Measurements from ENCODE around the gene SLIT3. TPM values are rescaled to one million over a fixed set of nuclear protein-coding genes. Genes with fewer than 3 reads are reported as not detected.

Gene SLIT3
- total RNA-seq, 1 donor from 2014 or later: 7.4 TPM

DNA sequence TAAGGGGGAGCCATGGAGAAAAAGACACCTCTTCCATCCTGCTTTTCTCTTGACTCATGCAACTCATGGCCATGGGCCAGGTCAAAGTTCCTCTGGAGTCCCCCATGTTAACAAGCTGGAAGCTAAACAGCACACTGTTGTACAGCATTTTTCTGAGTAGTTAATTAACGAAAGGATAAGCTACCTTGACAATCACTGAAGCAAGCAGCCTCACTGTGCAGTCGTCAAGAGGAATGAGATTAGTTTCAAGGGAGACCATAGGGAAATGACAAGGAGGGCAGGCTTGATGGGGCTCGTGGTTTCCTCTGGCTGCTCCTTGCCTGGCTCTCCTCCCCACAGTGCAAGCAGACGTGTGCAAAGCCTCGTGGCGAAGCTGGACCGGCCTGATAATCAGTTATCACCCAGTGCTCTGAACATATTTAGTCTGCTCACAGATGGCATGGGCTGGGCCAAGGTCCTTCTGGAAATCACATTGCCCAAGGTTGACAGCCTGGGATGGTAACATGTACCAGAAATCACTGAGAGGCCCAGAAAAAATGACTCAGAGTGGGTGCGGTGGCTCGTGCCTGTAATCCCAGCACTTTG lies 209.5 kb downstream of the SLIT3 start:
- no peak for DNase-seq (ENCODE audit: extremely low read depth, low read depth, low spot score)

DNA sequence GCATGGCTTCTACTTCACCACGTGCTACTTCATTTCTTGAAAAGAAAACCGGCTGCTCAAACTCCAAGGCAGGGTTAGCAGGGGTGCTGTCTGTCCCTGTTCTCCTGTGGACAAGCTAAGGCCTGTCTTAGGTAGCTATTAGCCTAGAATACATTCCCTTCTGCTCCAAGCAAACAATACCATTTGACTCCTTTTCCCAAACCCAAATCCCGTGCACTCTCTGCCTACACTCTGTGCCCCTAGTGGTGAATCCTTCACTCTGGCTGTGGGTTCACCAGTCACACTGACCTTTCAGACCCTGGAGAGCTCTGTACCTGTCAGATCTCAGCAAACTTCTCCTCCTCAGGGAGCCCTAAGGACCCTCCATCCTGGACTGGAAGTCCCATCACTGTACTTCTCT lies 211.6 kb downstream of the SLIT3 start:
- DNase-seq (ENCODE audit: extremely low read depth, low read depth, low spot score): no peak

DNA sequence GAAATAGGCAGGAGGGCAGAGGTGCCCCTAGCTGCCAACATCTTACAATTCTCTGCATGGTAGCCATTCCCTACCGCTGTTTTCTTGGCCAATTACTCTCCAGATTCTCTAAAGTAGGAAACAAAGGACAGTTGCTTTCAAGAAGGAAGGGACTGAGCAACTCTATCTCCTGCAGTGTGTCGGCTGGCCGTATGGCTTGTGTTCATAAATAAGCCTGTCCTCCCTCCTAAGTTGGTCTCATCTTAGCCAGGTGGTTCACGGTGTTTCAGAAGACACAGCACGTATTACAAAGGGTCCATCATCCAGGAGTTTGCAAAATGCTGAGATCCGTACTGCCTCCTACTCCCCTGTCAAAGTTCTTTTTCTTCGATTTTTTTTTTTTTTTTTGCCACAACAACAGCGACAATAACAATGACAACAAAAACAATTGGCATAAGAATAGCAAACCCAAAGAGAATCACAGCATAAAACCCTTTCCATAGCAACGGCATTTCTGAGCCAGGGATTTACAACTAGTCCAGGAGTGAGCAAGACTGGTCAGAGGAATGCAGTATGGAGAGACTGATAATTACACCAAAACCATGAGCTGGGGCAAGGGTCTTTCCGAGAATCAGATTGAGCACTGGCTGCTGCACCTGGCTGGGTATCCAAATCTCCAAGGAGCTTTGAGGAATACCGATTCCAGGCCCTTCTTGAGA lies 212.8 kb downstream of the SLIT3 start:
- DNase-seq (ENCODE audit: extremely low read depth, low read depth, low spot score): no peak

DNA sequence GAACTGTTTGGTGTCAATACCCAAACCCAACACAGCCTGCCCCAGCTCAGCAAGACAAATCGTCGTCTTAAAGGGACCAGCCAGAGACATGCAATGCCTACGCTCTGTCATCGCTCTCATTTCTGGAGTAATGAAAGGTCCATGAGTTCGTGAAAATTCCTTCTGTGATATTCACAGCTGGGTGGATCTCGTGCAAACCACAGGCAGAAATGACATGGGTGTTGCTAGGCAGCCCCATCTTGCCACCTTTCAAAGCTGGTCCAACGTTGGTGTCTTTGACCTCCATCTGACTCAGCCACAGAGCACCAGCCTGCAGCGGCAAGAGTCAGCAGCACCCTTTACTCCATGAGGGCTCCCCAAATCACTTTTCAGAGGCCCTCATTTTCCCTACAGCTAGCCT lies 215.3 kb downstream of the SLIT3 start:
- DNase-seq (ENCODE audit: extremely low read depth, low read depth, low spot score): no peak

DNA sequence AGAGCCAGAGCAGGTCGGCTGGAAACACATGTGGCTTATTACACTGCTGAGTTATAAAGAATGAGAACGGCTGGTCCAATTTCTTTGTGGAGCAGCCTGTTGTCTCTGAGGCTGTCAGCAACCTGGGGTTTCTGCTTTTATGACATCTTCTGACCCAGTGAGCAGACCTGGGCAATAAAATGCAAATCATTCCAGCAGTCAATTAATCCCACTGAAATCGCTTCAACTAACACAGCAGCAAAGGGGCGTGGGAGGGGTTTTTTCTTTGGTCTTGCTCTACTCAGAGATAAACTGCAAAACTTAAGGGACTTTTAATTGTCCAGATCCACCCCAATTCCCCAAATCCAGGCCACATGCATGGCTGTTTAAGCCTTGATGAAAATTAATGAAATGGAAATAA lies 215.7 kb downstream of the SLIT3 start:
- DNase-seq (ENCODE audit: extremely low read depth, low read depth, low spot score): no peak

DNA sequence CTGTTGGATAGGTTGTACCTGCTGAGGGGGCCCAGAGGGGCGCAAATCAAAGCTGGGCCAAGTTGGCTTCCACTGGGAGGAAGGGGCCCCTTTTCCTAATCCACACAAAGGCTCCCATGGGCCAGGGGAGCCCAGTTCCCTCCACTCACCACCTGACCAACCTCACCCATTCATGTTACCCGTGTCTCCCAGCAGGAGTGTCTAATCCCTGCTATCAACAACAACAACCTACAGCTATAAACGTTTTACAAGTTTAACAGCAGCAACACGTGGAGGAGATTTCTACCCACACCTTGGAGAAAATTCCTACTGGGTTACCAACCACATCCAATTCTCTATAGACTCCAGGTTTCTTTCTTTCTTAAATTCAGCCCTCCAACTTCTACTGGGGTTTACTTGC lies 216.2 kb downstream of the SLIT3 start:
- DNase-seq (ENCODE audit: extremely low read depth, low read depth, low spot score): no peak

DNA sequence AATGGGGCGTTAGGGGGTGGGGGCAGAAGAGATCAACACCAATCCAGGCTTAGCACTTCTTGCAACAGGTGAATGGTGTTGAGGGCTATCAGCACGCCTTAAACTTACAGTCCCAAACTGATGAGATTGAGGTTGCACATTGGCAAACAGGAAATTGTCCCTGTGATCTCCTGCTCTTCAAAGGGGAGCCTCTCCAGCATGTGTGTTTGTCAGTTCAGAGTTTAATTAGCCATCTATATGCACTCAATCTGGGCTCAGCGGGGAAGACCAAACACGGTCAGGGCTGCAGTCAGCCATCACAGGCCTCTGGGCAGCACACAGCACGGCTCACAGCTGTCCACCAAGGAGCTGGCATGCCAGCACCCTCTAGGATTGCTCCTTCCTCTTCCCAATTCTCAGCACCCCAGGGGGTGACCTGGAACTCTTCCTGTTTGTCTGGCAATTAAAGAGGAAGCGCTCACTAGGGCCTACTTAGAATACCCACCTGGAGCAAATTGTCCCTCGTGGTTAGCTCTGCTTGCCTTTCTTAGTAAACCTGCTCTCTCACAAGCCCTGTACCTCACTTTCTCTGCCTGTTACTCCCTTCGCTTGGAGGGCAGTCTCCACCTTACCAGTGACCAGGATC lies 217.4 kb downstream of the SLIT3 start:
- DNase-seq (ENCODE audit: extremely low read depth, low read depth, low spot score): no peak

DNA sequence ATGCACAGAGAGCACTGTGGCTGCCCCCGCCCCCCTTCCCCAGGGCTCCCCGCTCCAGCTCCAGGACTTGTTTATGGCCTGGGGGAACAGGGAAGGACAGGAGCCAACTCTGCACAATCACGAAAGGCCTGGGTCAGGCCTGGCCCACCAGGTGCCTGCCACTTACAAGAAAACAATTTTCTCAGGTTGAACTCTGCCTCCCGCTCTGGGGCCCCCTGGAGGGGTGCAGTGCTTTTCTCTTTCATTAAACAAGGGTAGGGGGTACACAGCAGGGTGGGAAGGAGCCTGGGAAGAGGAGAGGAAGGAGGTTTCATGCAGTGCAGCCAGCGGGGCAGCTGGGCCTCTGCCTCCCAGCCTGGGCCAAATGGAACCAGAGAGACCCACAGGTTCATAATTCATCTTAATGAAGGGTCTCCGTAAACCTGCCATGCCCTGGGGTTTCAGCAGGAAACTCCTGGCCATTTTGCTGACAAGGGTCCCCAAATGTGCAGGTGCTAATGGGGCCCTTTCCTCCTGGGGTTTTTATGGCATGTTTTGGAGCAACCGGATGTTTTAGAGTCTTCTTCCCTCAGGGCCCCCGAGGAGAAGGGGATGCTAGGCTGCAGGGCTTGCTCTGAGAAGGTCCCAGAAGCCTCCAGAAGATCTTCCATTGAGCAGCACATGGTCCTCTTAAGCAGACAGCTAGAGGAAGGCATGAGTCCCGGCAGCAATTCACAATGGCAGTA lies 219.8 kb downstream of the SLIT3 start:
- DNase-seq (ENCODE audit: extremely low read depth, low read depth, low spot score): no peak

DNA sequence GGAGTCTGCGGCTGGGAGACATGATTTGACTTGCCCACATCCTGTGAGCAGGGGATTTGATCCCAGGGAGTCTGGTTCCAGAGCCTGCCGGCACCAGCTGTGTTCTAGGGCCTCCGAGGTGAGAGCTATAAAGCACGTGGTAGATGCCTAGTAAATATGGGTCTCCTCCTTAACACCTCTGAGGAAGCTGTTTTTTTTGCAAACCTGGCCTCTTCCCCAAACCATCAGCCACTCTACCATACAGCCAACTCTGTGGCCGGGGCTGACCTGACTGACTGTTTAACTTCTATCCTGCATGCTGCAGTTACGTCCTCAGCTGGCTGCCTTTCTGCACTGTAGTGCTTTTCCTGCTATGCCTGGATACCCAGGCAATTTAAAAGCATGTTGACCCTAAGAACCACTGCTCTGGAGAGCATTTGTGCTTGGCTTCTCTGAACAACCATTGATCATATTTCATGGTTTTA lies 220.5 kb downstream of the SLIT3 start:
- no peak for DNase-seq (ENCODE audit: extremely low read depth, low read depth, low spot score)

DNA sequence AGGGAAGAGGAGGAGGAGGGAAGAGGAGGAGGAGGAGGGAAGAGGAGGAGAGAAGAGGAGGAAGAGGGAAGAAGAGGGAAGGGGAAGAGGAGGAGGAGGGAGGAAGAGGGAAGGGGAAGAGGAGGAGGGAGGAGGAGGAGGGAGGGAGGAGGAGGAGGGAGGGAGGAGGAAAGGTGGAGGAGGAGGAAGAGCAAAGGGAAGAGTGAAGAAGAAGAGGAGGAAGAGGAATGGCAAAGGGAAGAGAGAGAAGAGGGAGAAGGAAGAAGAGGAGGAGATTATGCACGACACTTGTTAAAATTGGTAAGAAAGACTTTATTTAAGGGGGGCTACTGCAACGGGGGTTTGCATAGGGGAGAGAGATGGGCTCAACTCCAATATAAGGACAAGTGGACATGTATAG lies 221.2 kb downstream of the SLIT3 start:
- no peak for DNase-seq (ENCODE audit: extremely low read depth, low read depth, low spot score)

DNA sequence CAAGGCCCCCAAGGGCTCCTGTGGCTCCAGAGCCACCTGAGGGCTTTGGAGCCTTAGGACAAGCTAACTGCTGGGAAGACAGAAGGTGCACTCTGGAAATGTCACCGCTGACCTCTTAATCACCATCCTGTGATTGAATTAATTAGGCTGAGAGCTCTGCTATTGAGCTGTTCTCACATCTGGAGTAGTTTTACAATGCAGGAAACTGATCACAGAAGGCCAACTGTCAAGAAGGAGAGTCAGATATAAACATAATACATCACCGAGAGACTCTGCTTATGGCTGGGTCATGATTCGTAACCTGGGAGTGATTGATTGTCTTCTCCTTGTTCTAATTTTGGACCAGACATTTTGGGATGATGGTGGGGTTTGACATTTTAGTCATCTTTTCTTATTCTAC lies 226.1 kb downstream of the SLIT3 start:
- DNase-seq (ENCODE audit: extremely low read depth, low read depth, low spot score): no peak

DNA sequence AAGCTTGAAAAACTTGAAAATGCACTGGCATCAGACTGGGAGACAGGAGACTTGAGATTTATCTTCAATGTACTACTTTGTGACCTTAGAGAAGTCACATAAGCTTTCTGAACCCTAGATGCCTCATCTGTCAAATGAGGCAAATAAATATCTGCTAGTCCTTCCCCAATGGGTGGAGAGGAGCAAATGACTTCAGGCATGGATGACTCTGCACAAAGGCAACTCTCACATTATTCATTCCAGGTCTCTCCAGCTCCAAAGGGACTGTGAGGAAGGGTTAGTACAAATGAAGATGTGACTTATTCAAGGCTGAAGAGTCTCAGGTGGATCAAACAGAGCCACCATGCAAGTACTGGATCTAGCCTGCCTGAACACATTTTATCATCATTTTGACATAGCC lies 228.7 kb downstream of the SLIT3 start:
- no peak for DNase-seq (ENCODE audit: extremely low read depth, low read depth, low spot score)

DNA sequence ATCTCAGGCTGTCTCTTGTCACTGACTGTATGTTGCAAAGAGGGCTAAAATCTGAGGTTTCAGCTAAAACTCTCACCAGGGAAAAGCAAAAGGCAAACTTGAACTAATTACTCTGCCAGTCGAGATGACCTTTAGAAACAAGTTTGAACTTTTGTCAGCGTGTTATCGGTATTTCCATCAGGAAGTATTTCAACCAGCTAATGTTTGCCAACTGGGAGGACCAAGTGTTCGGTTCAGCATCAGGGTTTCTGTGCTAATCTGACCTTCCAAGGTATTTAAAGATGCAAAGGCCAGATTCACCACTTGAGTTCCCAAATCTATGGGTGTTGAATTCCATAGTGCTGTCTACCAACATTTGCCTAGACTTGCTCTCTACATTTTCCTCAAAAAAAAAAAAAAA lies 230.5 kb downstream of the SLIT3 start:
- no peak for DNase-seq (ENCODE audit: extremely low read depth, low read depth, low spot score)

DNA sequence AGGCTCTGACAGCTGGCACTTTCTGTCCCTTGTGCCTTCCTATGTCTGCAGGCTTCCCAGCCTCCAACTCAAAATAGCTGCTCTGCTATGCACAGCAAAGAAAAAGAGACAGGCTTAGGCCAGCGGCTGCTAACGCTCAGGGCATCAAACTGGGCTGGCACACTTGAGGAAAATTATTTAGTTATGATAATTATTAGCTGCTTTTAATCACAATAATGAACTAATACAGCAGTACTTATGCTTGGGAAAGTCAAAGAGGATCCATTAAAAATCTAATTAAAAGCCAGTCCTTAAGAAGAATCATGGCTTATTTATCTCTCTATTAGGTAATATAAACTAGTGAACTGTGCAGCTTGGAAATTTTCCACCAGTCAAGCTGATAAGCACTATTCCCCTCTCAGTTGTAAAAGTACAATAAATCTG lies 233.2 kb downstream of the SLIT3 start:
- DNase-seq (ENCODE audit: extremely low read depth, low read depth, low spot score): no peak

DNA sequence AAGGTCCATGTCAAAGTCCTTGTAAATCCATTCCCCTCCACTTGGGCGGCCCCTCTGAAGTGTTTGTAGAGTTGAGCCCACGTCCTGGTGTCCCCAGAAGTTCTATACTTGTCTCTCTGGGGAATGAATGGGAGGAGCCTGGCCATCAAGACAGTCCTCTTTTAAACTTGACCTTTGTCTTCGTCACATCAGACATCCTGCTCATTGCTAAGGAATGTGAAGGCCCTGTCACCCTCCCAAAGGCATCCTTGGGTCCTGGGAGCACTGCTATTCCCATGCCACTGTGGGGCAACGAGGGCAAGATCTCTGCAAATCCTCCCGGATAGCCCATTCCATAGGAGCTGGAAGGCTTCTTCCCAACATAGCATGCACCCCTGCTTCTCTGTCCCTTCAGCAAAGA lies 235.5 kb downstream of the SLIT3 start:
- no peak for DNase-seq (ENCODE audit: extremely low read depth, low read depth, low spot score)

DNA sequence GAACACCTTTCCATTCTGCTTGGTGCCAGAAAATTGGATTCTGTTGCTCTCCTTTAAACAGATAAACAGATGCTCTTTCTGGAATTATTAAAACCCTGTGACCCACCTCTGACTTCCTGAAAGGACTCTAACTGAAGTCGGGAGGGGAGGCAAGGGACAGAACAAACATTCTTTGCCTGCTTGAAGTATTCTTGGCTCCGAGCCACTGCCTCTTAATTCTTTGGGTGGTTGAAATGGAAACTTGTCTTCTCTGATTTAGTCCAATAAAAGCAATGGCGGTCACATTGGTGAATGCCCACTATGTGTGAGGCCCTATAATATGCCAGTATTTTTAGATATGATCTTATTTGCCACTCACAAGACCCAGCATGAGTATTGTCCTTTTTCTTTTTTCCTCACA lies 236.8 kb downstream of the SLIT3 start:
- DNase-seq (ENCODE audit: extremely low read depth, low read depth, low spot score): no peak

DNA sequence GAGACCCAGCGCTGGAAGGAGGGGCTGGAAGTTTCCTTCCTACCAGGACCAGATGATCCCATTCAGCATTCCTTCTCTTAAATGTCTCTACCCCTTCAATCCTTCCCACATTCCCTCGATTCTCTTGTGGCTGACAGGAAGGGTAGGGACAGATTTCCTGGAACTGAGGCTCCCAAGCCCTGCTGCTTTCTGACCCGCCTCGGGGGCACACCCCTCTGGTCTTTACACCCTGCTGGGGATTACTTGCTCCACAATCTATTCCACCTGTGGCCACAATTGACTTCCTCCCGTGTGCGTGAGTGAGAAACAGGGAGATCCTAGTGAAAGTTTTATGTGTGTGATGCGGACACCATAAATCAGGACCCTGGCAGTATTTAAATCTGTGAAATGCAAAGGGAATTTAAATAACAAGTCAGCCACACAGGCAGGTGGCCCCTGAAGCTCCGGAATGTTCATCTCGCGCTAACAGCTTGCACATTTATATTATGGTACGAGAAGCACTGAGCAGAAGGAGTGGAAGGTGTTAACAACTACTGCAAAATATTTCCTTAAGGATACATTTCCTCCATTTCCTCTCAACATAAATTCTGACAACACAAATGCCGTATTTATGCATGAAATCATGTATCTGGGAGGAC lies 237.5 kb downstream of the SLIT3 start:
- no peak for DNase-seq (ENCODE audit: extremely low read depth, low read depth, low spot score)

DNA sequence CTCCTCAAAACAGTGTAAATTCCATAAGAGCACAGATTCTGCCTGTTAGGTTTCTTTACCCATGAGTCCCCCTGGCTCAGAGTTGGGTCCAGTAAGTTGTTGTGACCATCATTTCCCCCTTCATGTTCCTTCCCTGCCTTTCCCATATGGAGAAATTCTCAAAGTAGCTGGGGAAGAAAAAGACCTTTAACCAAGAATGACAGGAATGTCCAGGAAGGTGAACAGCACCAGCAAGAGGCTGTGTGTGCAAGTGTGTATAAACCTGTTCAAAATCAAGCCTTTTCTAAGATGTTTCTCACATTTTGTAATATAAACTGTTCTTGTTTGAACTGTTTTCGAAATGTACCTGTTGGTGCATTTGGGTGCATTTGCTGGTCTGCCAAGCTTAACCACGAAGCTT lies 238.2 kb downstream of the SLIT3 start:
- DNase-seq (ENCODE audit: extremely low read depth, low read depth, low spot score): no peak

DNA sequence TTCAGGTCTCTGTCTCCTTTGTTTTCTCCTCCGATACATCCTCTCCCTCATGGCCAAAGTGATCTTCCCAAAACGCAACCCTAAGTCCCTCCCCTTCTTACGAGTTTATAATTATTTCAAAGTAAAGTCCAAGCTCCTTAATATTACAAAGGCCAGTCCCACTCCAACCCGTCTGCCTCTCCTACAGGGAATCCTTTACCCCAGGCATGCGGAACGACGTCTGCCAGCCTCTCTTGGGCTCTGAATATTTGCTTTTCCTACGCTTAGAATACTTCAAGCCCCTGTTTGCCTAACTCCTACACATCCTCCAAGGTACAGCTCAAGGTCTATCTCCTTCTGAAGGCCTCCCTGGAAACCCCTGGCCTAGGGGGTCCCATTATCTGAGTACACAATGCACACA lies 246.4 kb downstream of the SLIT3 start:
- no peak for DNase-seq (ENCODE audit: extremely low read depth, low read depth, low spot score)

DNA sequence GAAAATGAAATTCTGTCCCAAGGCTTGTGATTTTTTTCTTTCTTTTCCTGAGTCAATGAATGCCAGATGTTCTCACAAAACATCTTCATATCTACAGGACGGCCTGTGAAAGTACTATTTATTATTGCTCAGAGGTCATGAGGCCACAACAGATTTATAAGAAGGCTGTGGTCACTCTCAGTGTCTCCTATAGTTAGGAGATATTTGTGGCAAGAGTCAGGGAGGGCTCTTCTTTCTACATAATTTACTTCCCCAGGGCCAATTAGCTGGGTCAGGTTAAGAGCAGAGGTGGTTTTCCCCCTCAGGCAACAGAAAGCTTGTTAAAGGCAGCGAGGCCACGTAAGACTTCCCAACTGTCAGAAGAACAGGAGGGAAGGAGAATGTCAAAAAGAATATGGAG lies 248.7 kb downstream of the SLIT3 start:
- no peak for DNase-seq (ENCODE audit: extremely low read depth, low read depth, low spot score)

DNA sequence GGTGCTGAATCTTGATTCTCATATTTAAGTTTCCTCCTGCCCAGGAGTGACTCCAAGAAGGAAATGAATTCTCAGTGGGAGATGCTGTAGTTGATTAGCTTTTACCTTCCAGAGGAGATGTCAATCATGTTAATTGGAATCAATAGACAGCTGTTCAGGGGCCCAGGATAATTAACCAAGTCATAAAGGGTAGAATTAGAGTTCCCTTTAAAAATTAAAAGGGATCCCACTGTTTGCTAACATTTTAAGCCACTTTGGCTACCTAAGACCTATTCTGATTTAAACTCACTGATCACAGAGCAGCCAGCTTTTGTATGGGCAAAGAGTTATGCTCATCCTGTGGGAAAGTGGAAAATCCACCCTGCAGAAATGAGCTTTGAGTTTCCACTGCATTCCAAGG lies 249.6 kb downstream of the SLIT3 start:
- no peak for DNase-seq (ENCODE audit: extremely low read depth, low read depth, low spot score)

Data from glomerular endothelial cell (primary cell).